Epithelial cell of esophagus (primary cell): Measurements from ENCODE around the gene A2M.

Source experiments
- DNase-seq: peaks from one replicate; pipeline ENCODE4 v3.0.0; 2010; ENCODE audit warnings: low read depth
- H3K4me3 ChIP-seq: 2 replicates; pipeline ENCODE4 v1.5.1; 2011; ENCODE audit warnings: mild to moderate bottlenecking, low read length, control low read depth
- CTCF ChIP-seq: IDR thresholded peaks from 2 replicates; pipeline ENCODE4 v1.5.1; 2011; ENCODE audit warnings: low read depth, mild to moderate bottlenecking, low read length, control low read depth, inconsistent platforms; ENCODE audit not compliant: insufficient read depth; ENCODE audit errors: missing control alignments

The A2M gene

GRCh38 chr12:9106610-9107541 lies 8.8 kb downstream of the A2M start:
- H3K4me3 ChIP-seq: no peak overlapping the region
- no peak for TF ChIP-seq CTCF
- DNase-seq: no peak

- H3K4me3 ChIP-seq: no peak overlapping the region
- DNase-seq: no peak
- no peak for TF ChIP-seq CTCF
These were observed 9.7 kb downstream of the A2M start for GRCh38 chr12:9106067-9106466.

GRCh38 chr12:9104767-9105423 lies 10.8 kb downstream of the A2M start:
- H3K4me3 ChIP-seq: no peak overlapping the region
- no peak for TF ChIP-seq CTCF
- no peak for DNase-seq

- no peak for DNase-seq
- no peak overlapping the region for H3K4me3 ChIP-seq
- no peak for TF ChIP-seq CTCF
These were observed 11.6 kb downstream of the A2M start for GRCh38 chr12:9104087-9104486.

GRCh38 chr12:9103050-9103849 lies 12.5 kb downstream of the A2M start:
- no peak for DNase-seq
- no peak for TF ChIP-seq CTCF

GRCh38 chr12:9101018-9101687 lies 14.6 kb downstream of the A2M start:
- DNase-seq: no peak
- H3K4me3 ChIP-seq: no peak overlapping the region
- no peak for TF ChIP-seq CTCF

More at GRCh38 chr12:9103050-9103849, 12.5 kb downstream of the A2M start:
- H3K4me3 ChIP-seq: no peak overlapping the region
